ENCODE data around the gene CHST11. TPM values are rescaled to one million over a fixed set of nuclear protein-coding genes. Genes with fewer than 3 reads are reported as not detected.

The CHST11 gene
- polyA plus RNA-seq, 1 donor (not counting 4 experiments of a cell fraction or from before 2014, with no cell fraction given), result 11.9 TPM

DNA sequence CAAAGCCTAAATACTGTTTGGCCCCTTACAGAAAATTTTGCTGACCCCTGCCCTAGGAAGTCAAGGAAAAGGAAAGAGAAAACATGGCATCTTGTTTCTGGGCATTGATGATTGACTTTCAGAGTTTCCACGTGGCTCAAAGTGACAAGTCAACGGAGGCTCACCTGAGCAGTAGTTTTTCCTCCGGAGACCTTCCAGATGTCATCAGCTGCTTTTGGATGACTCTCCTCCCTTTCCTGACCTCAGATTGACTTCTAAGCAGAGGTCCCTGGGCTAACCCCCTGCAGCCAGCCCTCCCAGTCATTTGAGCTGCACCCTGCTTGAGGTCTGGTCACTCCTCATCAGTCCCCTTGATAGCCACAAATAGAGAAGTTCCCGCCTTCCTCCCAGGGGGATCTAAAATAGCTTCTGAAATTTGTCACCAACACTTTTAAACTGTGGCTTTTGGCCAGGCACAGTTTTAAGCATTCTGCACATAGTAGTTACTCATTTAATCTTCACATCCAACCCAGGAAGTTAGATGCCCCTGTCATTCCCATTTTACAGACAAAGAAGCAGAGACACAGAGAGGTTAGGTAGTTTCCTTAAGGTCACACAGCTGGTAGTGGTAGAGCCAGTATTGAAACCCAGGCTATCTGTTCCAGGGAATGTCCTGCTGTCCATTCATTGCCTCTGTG is 143.4 kb downstream of the CHST11 start:
- Histone ChIP-seq H3K27me3 (ENCODE audit: control insufficient read depth, extremely low read depth, insufficient read depth, low read length) (no peaks in the 10 kb centered on the region), H3K27ac (ENCODE audit: control insufficient read depth, insufficient read depth, low read length) (no peak overlapping the region), H2AFZ (ENCODE audit: control insufficient read depth, low read length) (no peak overlapping the region), H4K20me1 (ENCODE audit: control insufficient read depth, extremely low read depth, insufficient read depth, low read length) (no peaks in the 10 kb centered on the region), H3K4me1 (ENCODE audit: control insufficient read depth, extremely low read depth, insufficient read depth, low read length) (peaks cover 44% of the 10 kb centered on the region), H3K36me3 (ENCODE audit: control insufficient read depth in 2 of 2, extremely low read depth in 1 of 2, insufficient read depth in 2 of 2, low read length in 2 of 2) (no peaks in the 10 kb centered on the region), H3K4me3 (ENCODE audit: control insufficient read depth in 2 of 3, extremely low read depth in 1 of 3, insufficient read depth in 2 of 3, low read depth in 1 of 3, low read length in 3 of 3) (no peak overlapping the region), H3K9ac (ENCODE audit: control insufficient read depth, extremely low read depth, insufficient read depth, low read length) (no peak overlapping the region), H3K4me2 (ENCODE audit: control insufficient read depth, extremely low read depth, insufficient read depth, low read depth, low read length) (no peak overlapping the region), H3K79me2 (ENCODE audit: control insufficient read depth, insufficient read depth, low read length) (peaks cover 9% of the 10 kb centered on the region), H3K9me1 (ENCODE audit: control insufficient read depth, extremely low read depth, insufficient read depth, low read length) (no peaks in the 10 kb centered on the region), H3K9me3 (ENCODE audit: control insufficient read depth, low read depth, low read length) (no peaks in the 10 kb centered on the region)
- dilution Hi-C loops (cut with MboI; ENCODE audit: extremely low pct_ligation_motif_present, low sequenced_read_pairs), result no loop called here
- no peak for DNase-seq (ENCODE audit: low read depth, low spot score)
- no peak for TF ChIP-seq EZH2 (IDR thresholded peaks at IDR 0.05; ENCODE audit: low read length)
- TF ChIP-seq CTCF (optimal IDR thresholded peaks at IDR 0.05 in 1 of 3, IDR thresholded peaks at IDR 0.05 in 1 of 3, conservative IDR thresholded peaks at IDR 0.05 in 1 of 3; ENCODE audit: extremely low read depth in 1 of 3, insufficient read depth in 2 of 3, low read length in 3 of 3), result no peak
- FAIRE-seq, result no peak

DNA sequence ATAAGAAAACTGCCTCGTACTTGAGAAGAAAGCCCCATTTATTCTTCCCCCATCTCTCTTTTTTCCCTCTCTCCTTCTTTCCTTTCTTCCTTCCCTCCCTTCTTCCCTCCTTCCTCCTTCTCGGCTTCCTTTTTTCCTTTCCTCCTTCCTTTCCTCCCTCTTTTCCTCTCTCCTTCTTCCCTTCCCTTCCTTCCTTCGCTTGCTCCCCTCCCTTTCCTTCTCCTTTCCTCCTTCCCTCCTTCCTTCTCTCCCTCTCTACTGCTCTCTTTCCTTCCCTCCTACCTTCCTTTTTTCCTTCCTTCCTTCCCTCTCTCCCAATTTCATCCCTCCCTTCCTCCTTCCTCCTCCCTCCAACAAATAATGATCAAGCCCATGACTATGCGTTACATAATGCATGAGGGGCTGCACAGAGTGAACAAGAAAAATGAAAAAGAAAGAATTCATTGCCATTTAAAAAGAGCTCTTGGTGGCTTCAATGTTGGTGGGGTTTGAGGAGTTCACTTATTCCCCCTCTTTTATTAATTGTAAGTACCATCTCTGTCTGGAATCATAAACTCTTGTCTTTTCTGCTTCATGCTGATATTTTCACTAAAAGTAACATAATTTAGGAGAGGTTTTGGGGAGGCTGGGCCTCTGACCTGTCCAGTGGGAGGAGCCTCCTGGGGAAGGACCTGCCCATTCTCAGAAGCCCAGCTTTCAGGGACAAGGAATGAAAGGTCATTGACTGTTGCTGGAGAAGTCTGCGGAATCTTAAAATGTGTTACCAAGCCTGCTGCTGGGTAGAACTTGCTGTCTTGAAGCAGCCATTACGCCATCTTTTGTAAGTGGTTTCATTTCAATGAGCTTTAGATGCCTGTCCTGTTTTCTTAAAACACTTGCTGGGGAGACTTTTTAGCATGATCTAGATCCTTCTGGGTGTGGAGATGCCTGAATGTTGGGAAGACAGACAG is 144.3 kb downstream of the CHST11 start:
- Histone ChIP-seq H3K4me3 (ENCODE audit: control insufficient read depth in 2 of 3, extremely low read depth in 1 of 3, insufficient read depth in 2 of 3, low read depth in 1 of 3, low read length in 3 of 3) (no peak overlapping the region), H3K9ac (ENCODE audit: control insufficient read depth, extremely low read depth, insufficient read depth, low read length) (no peak overlapping the region), H3K27ac (ENCODE audit: control insufficient read depth, insufficient read depth, low read length) (no peak overlapping the region), H3K79me2 (ENCODE audit: control insufficient read depth, insufficient read depth, low read length) (peaks cover 11% of the 10 kb centered on the region), H3K27me3 (ENCODE audit: control insufficient read depth, extremely low read depth, insufficient read depth, low read length) (no peaks in the 10 kb centered on the region), H3K4me2 (ENCODE audit: control insufficient read depth, extremely low read depth, insufficient read depth, low read depth, low read length) (no peak overlapping the region), H3K4me1 (ENCODE audit: control insufficient read depth, extremely low read depth, insufficient read depth, low read length) (peaks cover 37% of the 10 kb centered on the region), H3K9me3 (ENCODE audit: control insufficient read depth, low read depth, low read length) (no peaks in the 10 kb centered on the region), H3K36me3 (ENCODE audit: control insufficient read depth in 2 of 2, extremely low read depth in 1 of 2, insufficient read depth in 2 of 2, low read length in 2 of 2) (no peaks in the 10 kb centered on the region), H4K20me1 (ENCODE audit: control insufficient read depth, extremely low read depth, insufficient read depth, low read length) (no peaks in the 10 kb centered on the region), H3K9me1 (ENCODE audit: control insufficient read depth, extremely low read depth, insufficient read depth, low read length) (no peaks in the 10 kb centered on the region), H2AFZ (ENCODE audit: control insufficient read depth, low read length) (no peak overlapping the region)
- no peak for FAIRE-seq
- dilution Hi-C loops (cut with MboI; ENCODE audit: extremely low pct_ligation_motif_present, low sequenced_read_pairs), result no loop called here
- TF ChIP-seq EZH2 (IDR thresholded peaks at IDR 0.05; ENCODE audit: low read length), result no peak
- no peak for TF ChIP-seq CTCF (optimal IDR thresholded peaks at IDR 0.05 in 1 of 3, IDR thresholded peaks at IDR 0.05 in 1 of 3, conservative IDR thresholded peaks at IDR 0.05 in 1 of 3; ENCODE audit: extremely low read depth in 1 of 3, insufficient read depth in 2 of 3, low read length in 3 of 3)
- no peak for DNase-seq (ENCODE audit: low read depth, low spot score)
